Fibroblast of the conjunctiva (primary cell): Measurements from ENCODE around the gene NEB.

Experiments
- DNase-seq: peaks from one replicate; pipeline ENCODE4 v3.0.0-alpha.2; 2010; ENCODE audit warnings: low read depth

Gene NEB

GRCh38 chr2:151475071-151475470 is 259.2 kb downstream of the NEB start:
- no peak for DNase-seq

GRCh38 chr2:151472966-151473365 is 261.3 kb downstream of the NEB start:
- no peak for DNase-seq

GRCh38 chr2:151470556-151470955 is 263.7 kb downstream of the NEB start:
- no peak for DNase-seq

- DNase-seq = no peak
Observed at GRCh38 chr2:151465771-151466170, 268.5 kb downstream of the NEB start.

GRCh38 chr2:151459358-151459757 is 274.9 kb downstream of the NEB start:
- no peak for DNase-seq

DNA sequence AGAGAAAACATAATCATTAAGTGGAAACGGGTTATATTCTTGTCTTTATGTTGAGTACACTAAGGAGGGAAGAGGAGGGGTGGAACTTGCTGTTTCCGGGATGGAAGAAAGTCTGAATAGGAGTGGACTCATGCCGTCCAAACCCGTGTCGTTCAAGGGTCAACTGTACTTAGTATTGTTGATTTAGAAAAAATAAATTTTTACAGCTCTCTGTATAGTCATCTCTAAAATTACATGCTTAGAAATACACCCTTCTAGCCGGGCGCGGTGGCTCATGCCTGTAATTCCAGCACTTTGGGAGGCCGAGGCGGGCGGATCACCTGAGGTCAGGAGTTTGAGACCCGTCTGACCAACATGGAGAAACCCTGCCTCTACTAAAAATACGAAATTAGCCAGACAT is 295.1 kb downstream of the NEB start:
- no peak for DNase-seq

DNA sequence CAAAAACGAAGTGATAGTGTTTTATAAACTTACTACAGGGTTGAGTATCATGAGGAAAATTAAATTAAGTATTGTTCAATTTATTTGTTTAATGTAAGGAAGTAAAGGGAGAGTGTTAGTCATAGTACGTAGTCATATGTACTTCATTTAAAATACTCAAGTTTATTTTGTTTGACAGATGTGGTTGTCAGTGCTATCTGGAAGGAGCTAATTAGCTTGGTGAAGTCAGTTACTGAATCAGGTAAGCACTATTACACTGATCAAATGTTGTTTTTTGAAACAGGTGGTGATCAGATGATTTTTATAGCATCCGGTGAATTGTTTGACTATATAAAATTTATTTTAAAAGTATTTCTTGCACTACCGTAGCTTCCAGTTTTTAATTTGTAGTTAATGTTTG is 295.8 kb downstream of the NEB start:
- no peak for DNase-seq

DNA sequence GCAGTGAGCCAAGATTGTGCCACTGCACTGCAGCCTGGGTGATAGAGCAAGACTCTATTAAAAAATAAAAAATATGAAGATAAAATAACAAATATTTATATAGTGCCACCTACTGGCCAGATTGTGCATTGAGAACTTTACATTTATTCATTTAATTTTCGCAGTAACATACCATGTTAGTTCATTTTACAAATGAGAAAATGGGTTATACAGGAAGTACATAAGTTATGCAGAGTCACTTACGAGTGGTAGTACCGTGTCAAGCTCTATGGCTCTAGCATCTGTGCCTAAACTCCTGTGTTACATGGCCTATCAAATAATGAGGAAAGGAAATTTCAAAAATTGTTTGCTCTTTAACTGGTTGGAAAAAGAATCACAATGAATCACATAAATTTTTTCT is 296.6 kb downstream of the NEB start:
- DNase-seq = no peak
